Measurements from ENCODE around the gene OLIG1. TPM values are rescaled to one million over a fixed set of nuclear protein-coding genes. Genes with fewer than 3 reads are reported as not detected.

OLIG1 gene
- total and polyA plus RNA-seq, 10 of the 15 experiments (the other 5 are each of a cell fraction or from before 2014, with no cell fraction given) = not detected

DNA sequence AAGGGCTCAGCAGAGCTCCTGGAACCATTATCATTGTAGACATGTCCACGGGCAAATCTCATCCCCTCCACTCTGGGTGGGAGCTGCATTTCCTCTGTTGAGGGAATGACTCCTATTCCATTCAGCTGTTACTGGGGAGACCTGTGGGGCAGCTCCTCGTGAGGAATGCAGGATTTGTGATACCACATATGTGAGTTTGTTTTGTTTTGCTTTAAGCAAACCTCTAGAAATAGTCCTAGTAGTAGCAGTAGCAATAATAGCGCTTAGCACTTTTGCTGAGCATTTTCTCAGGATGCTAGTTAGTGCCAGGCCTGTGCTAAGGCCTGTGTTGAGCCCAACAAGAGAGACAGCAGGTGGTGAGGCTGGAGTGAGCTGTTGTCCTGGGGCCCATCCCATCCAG is 10.8 kb downstream of the OLIG1 start:
- DNase-seq (ENCODE audit: low read depth, low spot score) (no peak), FAIRE-seq (no peak), ATAC-seq (no peak)
- Histone ChIP-seq H2AFZ (ENCODE audit: control insufficient read depth, low read depth, low read length) (no peak overlapping the region), H3K4me2 (ENCODE audit: control insufficient read depth, insufficient read depth) (no peak overlapping the region), H3K4me3 (no peak overlapping the region), H4K20me1 (ENCODE audit: control insufficient read depth, insufficient read depth) (no peaks in the 10 kb centered on the region), H3K79me2 (ENCODE audit: control insufficient read depth, insufficient read depth, low read length) (no peaks in the 10 kb centered on the region), H3K36me3 (ENCODE audit: control insufficient read depth in 2 of 2, insufficient read depth in 2 of 2, low read length in 1 of 2) (no peaks in the 10 kb centered on the region), H3K27me3 (replicated peaks in 1 of 2; ENCODE audit: control insufficient read depth in 2 of 2, insufficient read depth in 2 of 2, low read length in 1 of 2) (peaks cover 0 to 2% of the 10 kb centered on the region in 2 experiments; a peak in 3 of 4 replicates), H3K9ac (ENCODE audit: control insufficient read depth, insufficient read depth, low read length) (no peak overlapping the region), H3K27ac (ENCODE audit: control insufficient read depth, insufficient read depth) (no peak overlapping the region), H3K4me1 (ENCODE audit: control insufficient read depth, insufficient read depth, low read length) (peaks cover 18% of the 10 kb centered on the region), H3K9me3 (replicated peaks; ENCODE audit: control insufficient read depth, insufficient read depth, low read length) (no peaks in the 10 kb centered on the region)
- WGBS (ENCODE audit: insufficient coverage, insufficient replicate concordance, low lambda C conversion rate, missing lambda C conversion rate) = 33% methylated on average over 3 of the region's 3 CpGs
- CTCF ChIA-PET = interaction anchor here (0.8 to 1.4 kb wide), 4 partner anchors 117 to 309 kb away, joined by 3 to 8 read pairs (median 4); partner anchors contain the start of gene PAXBP1
- intact Hi-C loops (cut with micrococcal nuclease; ENCODE audit: unreplicated experiment) (no loop called here), in situ Hi-C loops (cut with MboI) (no loop called here)
- POLR2A ChIA-PET = interaction anchor here (0.6 to 1.6 kb wide), 2 partner anchors 8 to 113 kb away, joined by 4 to 7 read pairs; no protein-coding TSS in a partner anchor
- RAD21 ChIA-PET (ENCODE audit: unreplicated experiment) = interaction anchor here (1.2 kb wide), 1 partner anchor 364 kb away, joined by 3 read pairs; no protein-coding TSS in a partner anchor
- TF ChIP-seq TCF3 (IDR thresholded peaks at IDR 0.05; ENCODE audit: borderline replicate concordance, insufficient read depth, low read depth, low read length) = no peak
- no peak for TF ChIP-seq ATF7 (IDR thresholded peaks at IDR 0.05; ENCODE audit: low read depth)
- TF ChIP-seq MXI1 (IDR thresholded peaks at IDR 0.05; ENCODE audit: low read depth, low read length) = no peak
- BruUV-seq (replicated peaks) = no TSS peak
- SMC1A ChIA-PET (ENCODE audit: uncharacterized antibody, unreplicated experiment) = interaction anchor here (1.0 kb wide), 1 partner anchor 44 kb away, joined by 3 read pairs; no protein-coding TSS in a partner anchor

DNA sequence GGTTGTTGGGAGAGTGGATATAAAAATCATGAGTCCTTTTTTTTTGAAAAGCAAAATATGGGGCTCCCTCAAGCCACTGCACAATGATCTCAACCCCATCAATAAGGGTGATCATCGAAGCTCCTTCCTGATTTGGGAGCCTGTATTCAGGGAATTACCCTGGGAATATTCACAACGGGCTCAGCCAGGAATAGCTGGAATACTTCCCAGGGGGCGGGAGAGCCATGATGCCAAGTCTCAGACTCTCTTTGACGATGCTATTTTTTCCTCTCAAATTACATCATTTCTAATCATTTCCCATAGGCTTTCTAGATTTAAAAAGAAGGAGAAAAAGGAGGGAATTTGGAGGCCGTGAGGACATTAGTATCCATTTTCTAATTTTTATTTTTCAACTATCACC is 18.4 kb downstream of the OLIG1 start:
- RAD21 ChIA-PET (ENCODE audit: unreplicated experiment) = no interaction called here
- Histone ChIP-seq H3K4me2 (ENCODE audit: control insufficient read depth, insufficient read depth) (no peak overlapping the region), H3K79me2 (ENCODE audit: control insufficient read depth, insufficient read depth, low read length) (no peaks in the 10 kb centered on the region), H3K4me3 (no peak overlapping the region), H3K27me3 (replicated peaks in 1 of 2; ENCODE audit: control insufficient read depth in 2 of 2, insufficient read depth in 2 of 2, low read length in 1 of 2) (peaks cover 0 to 3% of the 10 kb centered on the region in 2 experiments; a peak in 1 of 4 replicates), H3K9ac (ENCODE audit: control insufficient read depth, insufficient read depth, low read length) (no peak overlapping the region), H3K27ac (ENCODE audit: control insufficient read depth, insufficient read depth) (no peak overlapping the region), H3K36me3 (ENCODE audit: control insufficient read depth in 2 of 2, insufficient read depth in 2 of 2, low read length in 1 of 2) (no peaks in the 10 kb centered on the region), H3K4me1 (ENCODE audit: control insufficient read depth, insufficient read depth, low read length) (no peaks in the 10 kb centered on the region), H3K9me3 (replicated peaks; ENCODE audit: control insufficient read depth, insufficient read depth, low read length) (no peaks in the 10 kb centered on the region), H2AFZ (ENCODE audit: control insufficient read depth, low read depth, low read length) (no peak overlapping the region), H4K20me1 (ENCODE audit: control insufficient read depth, insufficient read depth) (no peaks in the 10 kb centered on the region)
- intact Hi-C loops (cut with micrococcal nuclease; ENCODE audit: unreplicated experiment) (no loop called here), in situ Hi-C loops (cut with MboI) (no loop called here)
- CTCF ChIA-PET = interaction anchor here (0.5 kb wide), 1 partner anchor 79 kb away, joined by 3 read pairs; no protein-coding TSS in a partner anchor
- no peak for ATAC-seq
- POLR2A ChIA-PET = interaction anchor here (1.6 kb wide), 1 partner anchor 8 kb away, joined by 4 read pairs; no protein-coding TSS in a partner anchor
- no TSS peak for BruUV-seq (replicated peaks)
- SMC1A ChIA-PET (ENCODE audit: uncharacterized antibody, unreplicated experiment) = interaction anchor here (1.1 kb wide), 1 partner anchor 166 kb away, joined by 3 read pairs; no protein-coding TSS in a partner anchor
- TF ChIP-seq ZZZ3 (IDR thresholded peaks at IDR 0.05; ENCODE audit: control insufficient read depth, insufficient read length, low read depth) = no peak
- TF ChIP-seq TBL1XR1 (IDR thresholded peaks at IDR 0.05; ENCODE audit: low read depth, low read length) = no peak
- TF ChIP-seq ZNF217 (IDR thresholded peaks at IDR 0.05) = no peak
- no peak for TF ChIP-seq EP300 (IDR thresholded peaks at IDR 0.05; ENCODE audit: borderline replicate concordance in 1 of 2, control insufficient read depth in 1 of 2, low read depth in 2 of 2, low read length in 2 of 2)
- TF ChIP-seq, protein P1, sequence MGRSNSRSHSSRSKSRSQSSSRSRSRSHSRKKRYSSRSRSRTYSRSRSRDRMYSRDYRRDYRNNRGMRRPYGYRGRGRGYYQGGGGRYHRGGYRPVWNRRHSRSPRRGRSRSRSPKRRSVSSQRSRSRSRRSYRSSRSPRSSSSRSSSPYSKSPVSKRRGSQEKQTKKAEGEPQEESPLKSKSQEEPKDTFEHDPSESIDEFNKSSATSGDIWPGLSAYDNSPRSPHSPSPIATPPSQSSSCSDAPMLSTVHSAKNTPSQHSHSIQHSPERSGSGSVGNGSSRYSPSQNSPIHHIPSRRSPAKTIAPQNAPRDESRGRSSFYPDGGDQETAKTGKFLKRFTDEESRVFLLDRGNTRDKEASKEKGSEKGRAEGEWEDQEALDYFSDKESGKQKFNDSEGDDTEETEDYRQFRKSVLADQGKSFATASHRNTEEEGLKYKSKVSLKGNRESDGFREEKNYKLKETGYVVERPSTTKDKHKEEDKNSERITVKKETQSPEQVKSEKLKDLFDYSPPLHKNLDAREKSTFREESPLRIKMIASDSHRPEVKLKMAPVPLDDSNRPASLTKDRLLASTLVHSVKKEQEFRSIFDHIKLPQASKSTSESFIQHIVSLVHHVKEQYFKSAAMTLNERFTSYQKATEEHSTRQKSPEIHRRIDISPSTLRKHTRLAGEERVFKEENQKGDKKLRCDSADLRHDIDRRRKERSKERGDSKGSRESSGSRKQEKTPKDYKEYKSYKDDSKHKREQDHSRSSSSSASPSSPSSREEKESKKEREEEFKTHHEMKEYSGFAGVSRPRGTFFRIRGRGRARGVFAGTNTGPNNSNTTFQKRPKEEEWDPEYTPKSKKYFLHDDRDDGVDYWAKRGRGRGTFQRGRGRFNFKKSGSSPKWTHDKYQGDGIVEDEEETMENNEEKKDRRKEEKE (IDR thresholded peaks at IDR 0.05) = no peak
- no peak for TF ChIP-seq SUZ12 (IDR thresholded peaks at IDR 0.05; ENCODE audit: unreplicated experiment)
- TF ChIP-seq, protein P2, sequence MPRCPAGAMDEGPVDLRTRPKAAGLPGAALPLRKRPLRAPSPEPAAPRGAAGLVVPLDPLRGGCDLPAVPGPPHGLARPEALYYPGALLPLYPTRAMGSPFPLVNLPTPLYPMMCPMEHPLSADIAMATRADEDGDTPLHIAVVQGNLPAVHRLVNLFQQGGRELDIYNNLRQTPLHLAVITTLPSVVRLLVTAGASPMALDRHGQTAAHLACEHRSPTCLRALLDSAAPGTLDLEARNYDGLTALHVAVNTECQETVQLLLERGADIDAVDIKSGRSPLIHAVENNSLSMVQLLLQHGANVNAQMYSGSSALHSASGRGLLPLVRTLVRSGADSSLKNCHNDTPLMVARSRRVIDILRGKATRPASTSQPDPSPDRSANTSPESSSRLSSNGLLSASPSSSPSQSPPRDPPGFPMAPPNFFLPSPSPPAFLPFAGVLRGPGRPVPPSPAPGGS (IDR thresholded peaks at IDR 0.05; ENCODE audit: borderline replicate concordance, insufficient read depth, low read depth, low read length, poor library complexity, severe bottlenecking) = no peak
- TF ChIP-seq RCOR1 (conservative IDR thresholded peaks at IDR 0.05; ENCODE audit: low read depth, low read length) = no peak
- DNase-seq (ENCODE audit: low read depth, low spot score) = no peak
- FAIRE-seq = no peak
- WGBS (ENCODE audit: insufficient coverage, insufficient replicate concordance, low lambda C conversion rate, missing lambda C conversion rate) = 16% methylated on average over 5 of the region's 5 CpGs
